ENCODE measurements around the gene PSMB3.

GRCh38 chr17:38762231-38762630 is 9.7 kb downstream of the PSMB3 start:
- no peak for TF ChIP-seq CTCF (IDR thresholded peaks at IDR 0.05; ENCODE audit: borderline replicate concordance, extremely low read depth, low read length, poor library complexity, severe bottlenecking)
- no peak for TF ChIP-seq EZH2 (IDR thresholded peaks at IDR 0.05; ENCODE audit: borderline replicate concordance, low read depth, low read length, severe bottlenecking)

Measured in DND-41 (cell line).